IMR-90 (cell line): ENCODE data around the gene IST1. TPM values are rescaled to one million over a fixed set of nuclear protein-coding genes. Genes with fewer than 3 reads are reported as not detected.

Source experiments
- ATAC-seq: fragments of 200-7000 bp; cut with Tn5 transposase; 2 replicates; pipeline ENCODE4 v1.9.1; 2020; ENCODE audit warnings: low read depth, mild to moderate bottlenecking, moderate library complexity
- BruUV-seq: library from RNA; stranded (reverse); fragments of 400-500 nt; replicated peaks from 2 replicates; lab custom pipeline; 2021; lab: Mats Ljungman, UMichigan
- CTCF ChIA-PET: fragments of 300-600 bp; formaldehyde crosslinking; extraction: SDS; loops from one replicate; lab custom pipeline; 2021; ENCODE audit warnings: antibody characterized with exemption; lab: Yijun Ruan, JAX
- POLR2A ChIA-PET: fragments of 300-600 bp; sonication (Branson Sonifier 250); formaldehyde crosslinking; loops from one replicate; lab custom pipeline; 2022; ENCODE audit warnings: antibody characterized with exemption; ENCODE audit not compliant: unreplicated experiment; lab: Charles Lee
- DNase-seq: peaks from one replicate; pipeline ENCODE4 v3.0.0; 2013
- H2AFZ ChIP-seq: replicated peaks from 2 replicates; pipeline ENCODE3; 2013; ENCODE audit warnings: low read length, mild to moderate bottlenecking; ENCODE audit not compliant: poor library complexity
- H2AK5ac ChIP-seq: 2 replicates; pipeline ENCODE4 v1.6.1; 2013; ENCODE audit warnings: low read depth, low read length, inconsistent platforms
- H2AK9ac ChIP-seq: replicated peaks from 2 replicates; pipeline ENCODE3; 2013; ENCODE audit warnings: mild to moderate bottlenecking, low read depth, low read length, moderate library complexity; ENCODE audit not compliant: poor library complexity
- H2BK120ac ChIP-seq: 2 replicates; pipeline ENCODE4 v1.6.1; 2013; ENCODE audit warnings: low read depth, low read length, inconsistent platforms
- H2BK15ac ChIP-seq: 3 replicates; pipeline ENCODE4 v1.6.1; 2013; ENCODE audit warnings: low read depth, low read length, inconsistent platforms
- H2BK20ac ChIP-seq: 2 replicates; pipeline ENCODE4 v1.6.1; 2013; ENCODE audit warnings: low read depth, mild to moderate bottlenecking, inconsistent platforms, low read length, moderate library complexity
- H2BK5ac ChIP-seq: 2 replicates; pipeline ENCODE4 v1.6.1; 2013; ENCODE audit warnings: mild to moderate bottlenecking, low read depth, low read length, inconsistent platforms; ENCODE audit not compliant: poor library complexity, severe bottlenecking
- H3K14ac ChIP-seq: replicated peaks from 2 replicates; pipeline ENCODE4 v1.6.1; 2013; ENCODE audit warnings: low read depth, low read length, inconsistent platforms
- H3K18ac ChIP-seq: 2 replicates; pipeline ENCODE4 v1.6.1; 2013; ENCODE audit warnings: low read depth, low read length, control low read depth
- H3K23ac ChIP-seq: 2 replicates; pipeline ENCODE4 v1.6.1; 2013; ENCODE audit warnings: low read depth, low read length, inconsistent platforms
- H3K27ac ChIP-seq: 2 replicates; pipeline ENCODE4 v1.5.1; 2013; ENCODE audit warnings: mild to moderate bottlenecking, control low read depth, low read length; ENCODE audit not compliant: insufficient read depth
- H3K27me3 ChIP-seq: 2 replicates; pipeline ENCODE4 v1.6.1; 2013; ENCODE audit warnings: low read length; ENCODE audit not compliant: control insufficient read depth, insufficient read depth
- H3K36me3 ChIP-seq: 2 replicates; pipeline ENCODE4 v1.6.1; 2013; ENCODE audit warnings: low read length, mixed read lengths; ENCODE audit not compliant: control insufficient read depth, insufficient read depth
- H3K4ac ChIP-seq: 2 replicates; pipeline ENCODE4 v1.6.1; 2013; ENCODE audit warnings: low read depth, low read length, inconsistent platforms
- H3K4me1 ChIP-seq: 2 replicates; pipeline ENCODE4 v1.6.1; 2013; ENCODE audit warnings: low read length, mixed read lengths; ENCODE audit not compliant: control insufficient read depth, insufficient read depth
- H3K4me2 ChIP-seq: 2 replicates; pipeline ENCODE4 v1.6.1; 2013; ENCODE audit warnings: low read depth, mild to moderate bottlenecking, control low read depth, low read length, moderate library complexity
- H3K4me3 ChIP-seq: 2 replicates; pipeline ENCODE4 v1.5.1; 2013; ENCODE audit warnings: low read depth, mild to moderate bottlenecking, control low read depth, low read length, moderate library complexity; ENCODE audit not compliant: insufficient read depth
- H3K56ac ChIP-seq: 2 replicates; pipeline ENCODE4 v1.6.1; 2013; ENCODE audit warnings: low read length, inconsistent platforms; ENCODE audit not compliant: insufficient read depth; ENCODE audit errors: extremely low read depth
- H3K79me1 ChIP-seq, 2 experiments: 2 replicates each; pipeline ENCODE4 v1.6.1; 2013; ENCODE audit warnings: low read length in 2 of 2, inconsistent platforms in 1 of 2, low read depth in 1 of 2
- H3K9ac ChIP-seq: 2 replicates; pipeline ENCODE4 v1.6.1; 2013; ENCODE audit warnings: low read depth, low read length, control low read depth
- H3K9me1 ChIP-seq: 2 replicates; pipeline ENCODE4 v1.6.1; 2013; ENCODE audit warnings: low read length, inconsistent platforms; ENCODE audit not compliant: insufficient read depth
- H3K9me3 ChIP-seq: 2 replicates; pipeline ENCODE4 v1.6.1; 2013; ENCODE audit warnings: low read length; ENCODE audit not compliant: control insufficient read depth, insufficient read depth
- H4K20me1 ChIP-seq: 2 replicates; pipeline ENCODE4 v1.6.1; 2013; ENCODE audit warnings: low read length, inconsistent platforms; ENCODE audit not compliant: insufficient read depth
- H4K5ac ChIP-seq: 2 replicates; pipeline ENCODE4 v1.6.1; 2013; ENCODE audit warnings: mild to moderate bottlenecking, low read depth, low read length, control low read depth
- H4K8ac ChIP-seq, 2 experiments: 2 replicates each; pipeline ENCODE4 v1.6.1; 2013; ENCODE audit warnings: low read depth in 2 of 2, low read length in 2 of 2, control low read depth in 1 of 2, inconsistent platforms in 1 of 2
- H4K91ac ChIP-seq: 2 replicates; pipeline ENCODE4 v1.6.1; 2013; ENCODE audit warnings: low read depth, low read length, inconsistent platforms; ENCODE audit not compliant: insufficient read depth
- CEBPB ChIP-seq: IDR thresholded peaks from 2 replicates; pipeline ENCODE4 v1.6.1; 2012; ENCODE audit warnings: low read depth, low read length, improper control_type of control experiment
- FOS ChIP-seq: fragments of 150-350 bp; IDR thresholded peaks from 2 replicates; pipeline ENCODE4 v1.6.1; 2016; ENCODE audit warnings: low read depth, low read length
- MAFK ChIP-seq: IDR thresholded peaks from 2 replicates; pipeline ENCODE4 v1.6.1; 2012; ENCODE audit warnings: low read depth, low read length, improper control_type of control experiment
- POLR2A ChIP-seq: IDR thresholded peaks from 2 replicates; pipeline ENCODE4 v1.6.1; 2012; ENCODE audit warnings: mild to moderate bottlenecking, low read depth, low read length
- RCOR1 ChIP-seq: IDR thresholded peaks from 2 replicates; pipeline ENCODE4 v1.6.1; 2012; ENCODE audit warnings: mild to moderate bottlenecking, low read length, improper control_type of control experiment; ENCODE audit not compliant: insufficient replicate concordance
- WGBS, 2 experiments: methylation state at CpG; one replicate each; pipeline versions ENCODE4 v1.1.5 to v1.1.7; 2013; ENCODE audit warnings: missing lambda C conversion rate in 2 of 2; ENCODE audit not compliant: insufficient read length in 1 of 2; ENCODE audit errors: extremely low coverage in 2 of 2; 5-methylcytosine and 5-hydroxymethylcytosine counted together
- dilution Hi-C: fragments of 300-500 bp; cut with HindIII; formaldehyde crosslinking; loops from one replicate; pipeline ENCODE4 v1.14.3; 2018; ENCODE audit warnings: low sequenced_read_pairs; ENCODE audit not compliant: unreplicated experiment
- in situ Hi-C: fragments of 300-500 bp; cut with MboI; formaldehyde crosslinking; loops from 3 replicates; pipeline ENCODE4 v1.14.3; 2019; ENCODE audit warnings: low sequenced_read_pairs, inconsistent platforms, mixed read lengths
- intact Hi-C: fragments of 100-400 bp; cut with micrococcal nuclease; formaldehyde crosslinking; loops from 2 replicates; pipeline ENCODE4 v1.10.0; 2022
- polyA plus RNA-seq, 3 experiments: library from polyadenylated mRNA; depleted of rRNA; stranded (reverse); fragments of >200 nt; gene quantifications; 2 replicates each; pipeline ENCODE4 v1.2.3, GENCODE V29; 2012; ENCODE audit warnings: low replicate concordance in 1 of 3
- total RNA-seq: library from RNA; depleted of rRNA; stranded (reverse); fragments of >200 nt; gene quantifications from 2 replicates; pipeline ENCODE4 v1.2.3, GENCODE V29; 2012
- TF ChIP-seq, protein P1 (sequence below): conservative IDR thresholded peaks from 2 replicates; pipeline ENCODE4 v1.5.1; 2012; ENCODE audit warnings: mild to moderate bottlenecking, low read depth, low read length, improper control_type of control experiment

IST1 gene
- total and polyA plus RNA-seq, 2 of the 4 experiments (the other 2 are of a cell fraction), result 134 to 186 TPM

DNA sequence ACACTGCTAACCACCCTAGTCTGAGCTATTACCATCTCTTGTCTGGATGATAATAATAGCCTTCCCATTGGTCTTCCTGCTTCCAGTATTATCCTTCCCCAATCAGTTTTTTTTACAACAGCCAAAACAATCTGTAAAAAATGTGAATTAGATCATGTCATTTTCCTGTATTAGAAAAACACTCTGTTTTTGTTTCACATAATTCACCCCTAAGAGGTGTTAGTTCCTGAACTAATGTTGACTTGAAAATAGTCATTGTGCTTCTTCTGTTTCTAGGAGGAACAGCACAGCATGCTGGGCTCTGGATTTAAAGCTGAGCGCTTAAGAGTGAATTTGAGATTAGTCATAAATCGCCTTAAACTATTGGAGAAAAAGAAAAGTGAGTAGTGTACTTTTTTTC is 20.0 kb downstream of the IST1 start:
- WGBS, 2 experiments, result 80% methylated on average over 1 of the region's 2 CpGs; no CpG with 5 or more reads in 1 of the 2 experiments
- Histone ChIP-seq H3K56ac (no peak overlapping the region), H3K18ac (no peak overlapping the region), H2AK9ac (no peak overlapping the region), H2BK120ac (no peak overlapping the region), H3K4me3 (no peak overlapping the region), H3K4me2 (no peak overlapping the region), H3K4ac (no peak overlapping the region), H4K20me1 (peaks cover 88% of the 10 kb centered on the region), H2AFZ (no peak overlapping the region), H4K91ac (no peak overlapping the region), H3K23ac (no peak overlapping the region), H2BK15ac (no peak overlapping the region), H3K9ac (no peak overlapping the region), H2BK20ac (no peak overlapping the region), H3K79me1 (peaks cover 15 to 63% of the 10 kb centered on the region in 2 experiments), H3K27ac (no peak overlapping the region), H3K14ac (no peak overlapping the region), H3K9me1 (peaks cover 2% of the 10 kb centered on the region; the same call in 1 of the 2 replicates), H3K9me3 (peaks cover 4% of the 10 kb centered on the region), H3K36me3 (peaks cover 27% of the 10 kb centered on the region), H2AK5ac (no peak overlapping the region), H4K8ac (no peak overlapping the region), H3K27me3 (no peaks in the 10 kb centered on the region), H4K5ac (no peak overlapping the region), H3K4me1 (peaks cover 2% of the 10 kb centered on the region), H2BK5ac (no peak overlapping the region)
- no TSS peak for BruUV-seq
- dilution Hi-C loops (no loop called here), in situ Hi-C loops (no loop called here), intact Hi-C loops (no loop called here)
- ATAC-seq (no peak), DNase-seq (no peak)
- TF ChIP-seq POLR2A (no peak), FOS (no peak), RCOR1 (no peak), MAFK (no peak), CEBPB (no peak)
- TF ChIP-seq, protein P1, sequence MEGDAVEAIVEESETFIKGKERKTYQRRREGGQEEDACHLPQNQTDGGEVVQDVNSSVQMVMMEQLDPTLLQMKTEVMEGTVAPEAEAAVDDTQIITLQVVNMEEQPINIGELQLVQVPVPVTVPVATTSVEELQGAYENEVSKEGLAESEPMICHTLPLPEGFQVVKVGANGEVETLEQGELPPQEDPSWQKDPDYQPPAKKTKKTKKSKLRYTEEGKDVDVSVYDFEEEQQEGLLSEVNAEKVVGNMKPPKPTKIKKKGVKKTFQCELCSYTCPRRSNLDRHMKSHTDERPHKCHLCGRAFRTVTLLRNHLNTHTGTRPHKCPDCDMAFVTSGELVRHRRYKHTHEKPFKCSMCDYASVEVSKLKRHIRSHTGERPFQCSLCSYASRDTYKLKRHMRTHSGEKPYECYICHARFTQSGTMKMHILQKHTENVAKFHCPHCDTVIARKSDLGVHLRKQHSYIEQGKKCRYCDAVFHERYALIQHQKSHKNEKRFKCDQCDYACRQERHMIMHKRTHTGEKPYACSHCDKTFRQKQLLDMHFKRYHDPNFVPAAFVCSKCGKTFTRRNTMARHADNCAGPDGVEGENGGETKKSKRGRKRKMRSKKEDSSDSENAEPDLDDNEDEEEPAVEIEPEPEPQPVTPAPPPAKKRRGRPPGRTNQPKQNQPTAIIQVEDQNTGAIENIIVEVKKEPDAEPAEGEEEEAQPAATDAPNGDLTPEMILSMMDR, result no peak
- ChIA-PET CTCF (interaction anchor here (0.7 kb wide), 1 partner anchor 19 kb away, joined by 4 read pairs; no protein-coding TSS in a partner anchor), POLR2A (no interaction called here)
